T-cell (primary cell): ENCODE measurements around the gene FOS. TPM values are rescaled to one million over a fixed set of nuclear protein-coding genes. Genes with fewer than 3 reads are reported as not detected.
"Not testable (repeated sequence)": the region's sequence is repeated elsewhere in the genome, so short reads cannot be mapped to it uniquely, and the experiment has no call there.

Experiments
- ATAC-seq, 4 experiments: fragments of 200-7000 bp in 3 of 4; fragments of 150-1000 bp in 1 of 4; cut with Tn5 transposase; replicated peaks in 1 of 4; 1 replicate in 3 of 4; 2 replicates in 1 of 4; pipeline ENCODE4 v1.10.0; 2021; ENCODE audit warnings: moderate library complexity in 3 of 4, mild to moderate bottlenecking in 2 of 4, moderate number of reproducible peaks in 1 of 4
- CTCF ChIA-PET, 2 donors: fragments of 300-600 bp; sonication (Branson Sonifier 250); formaldehyde crosslinking; loops; one replicate each; lab custom pipeline; 2022; ENCODE audit warnings: antibody characterized with exemption in 2 of 2; lab: Charles Lee
- POLR2A ChIA-PET, 2 donors: fragments of 300-600 bp; sonication (Branson Sonifier 250); formaldehyde crosslinking; loops; one replicate each; lab custom pipeline; 2022; ENCODE audit warnings: antibody characterized with exemption in 2 of 2; lab: Charles Lee
- DNase-seq, 35 experiments: peaks; one replicate each; pipeline versions ENCODE4 v3.0.0 to v3.0.0-alpha.2; 2013 to 2023
- H3K27ac ChIP-seq: one replicate; pipeline ENCODE4 v1.5.1; 2013; ENCODE audit warnings: low read length
- H3K27me3 ChIP-seq, 2 experiments: replicated peaks in 1 of 2; 1 replicate in 1 of 2; 2 replicates in 1 of 2; pipeline versions ENCODE4 v1.6.1 to v1.7.0; 2013; ENCODE audit warnings: low read length in 1 of 2, mixed read lengths in 1 of 2; ENCODE audit not compliant: control insufficient read depth in 2 of 2, insufficient read depth in 2 of 2; ENCODE audit errors: extremely low read depth in 1 of 2
- H3K36me3 ChIP-seq, 2 donors: 1 replicate in 1 of 2; 2 replicates in 1 of 2; pipeline versions ENCODE4 v1.6.1 to v1.7.0; 2013; ENCODE audit warnings: low read length in 1 of 2; ENCODE audit not compliant: control insufficient read depth in 2 of 2, insufficient read depth in 1 of 2; ENCODE audit errors: extremely low read depth in 1 of 2
- H3K4me1 ChIP-seq, 2 experiments: 1 replicate in 1 of 2; 2 replicates in 1 of 2; pipeline versions ENCODE4 v1.6.1 to v1.7.0; 2013; ENCODE audit warnings: low read length in 2 of 2, mixed read lengths in 1 of 2; ENCODE audit not compliant: insufficient read depth in 2 of 2, control insufficient read depth in 1 of 2; ENCODE audit errors: extremely low read depth in 1 of 2
- H3K4me3 ChIP-seq, 2 donors: 1 replicate in 1 of 2; 2 replicates in 1 of 2; pipeline versions ENCODE4 v1.5.1 to v1.7.0; 2013; ENCODE audit warnings: mild to moderate bottlenecking in 2 of 2, low read length in 1 of 2, moderate library complexity in 1 of 2; ENCODE audit not compliant: control insufficient read depth in 1 of 2; ENCODE audit errors: extremely low read depth in 1 of 2
- H3K9me3 ChIP-seq: 2 replicates; pipeline ENCODE4 v1.7.0; 2013
- H3K27ac Mint-ChIP-seq, 2 donors: one replicate each; pipeline ENCODE4 v1.8.0; 2020 to 2021; ENCODE audit warnings: mild to moderate bottlenecking in 2 of 2, mixed read lengths in 2 of 2
- H3K27me3 Mint-ChIP-seq, 2 donors: one replicate each; pipeline ENCODE4 v1.8.0; 2021 to 2022; ENCODE audit warnings: mixed read lengths in 2 of 2
- H3K36me3 Mint-ChIP-seq: one replicate; pipeline ENCODE4 v1.8.0; 2021; ENCODE audit warnings: mixed read lengths
- H3K4me1 Mint-ChIP-seq, 3 donors: one replicate each; pipeline ENCODE4 v1.8.0; 2020 to 2022; ENCODE audit warnings: mixed read lengths in 3 of 3, mild to moderate bottlenecking in 1 of 3
- H3K4me3 Mint-ChIP-seq, 3 donors: one replicate each; pipeline ENCODE4 v1.8.0; 2020 to 2022; ENCODE audit warnings: mild to moderate bottlenecking in 3 of 3, mixed read lengths in 3 of 3, moderate library complexity in 3 of 3
- H3K9me3 Mint-ChIP-seq, 3 donors: one replicate each; pipeline ENCODE4 v1.8.0; 2020 to 2022; ENCODE audit warnings: mixed read lengths in 3 of 3
- WGBS: methylation state at CpG from one replicate; pipeline ENCODE4 v1.1.5; 2013; ENCODE audit warnings: missing lambda C conversion rate; ENCODE audit not compliant: insufficient coverage; 5-methylcytosine and 5-hydroxymethylcytosine counted together
- total RNA-seq, 35 experiments: library from RNA in 6 of 35; stranded (reverse) in 6 of 35; fragments of 120-200 nt in 1 of 35; gene quantifications; one replicate each; pipeline versions ENCODE4 v1.2.1 to v1.2.4 and lab custom pipeline; 2013 to 2026

Gene FOS
- total RNA-seq, 5 donors from 2014 or later (not counting 1 experiment from before 2014, with no cell fraction given) = 20.4 to 2,951 (median 27.1) TPM

DNA sequence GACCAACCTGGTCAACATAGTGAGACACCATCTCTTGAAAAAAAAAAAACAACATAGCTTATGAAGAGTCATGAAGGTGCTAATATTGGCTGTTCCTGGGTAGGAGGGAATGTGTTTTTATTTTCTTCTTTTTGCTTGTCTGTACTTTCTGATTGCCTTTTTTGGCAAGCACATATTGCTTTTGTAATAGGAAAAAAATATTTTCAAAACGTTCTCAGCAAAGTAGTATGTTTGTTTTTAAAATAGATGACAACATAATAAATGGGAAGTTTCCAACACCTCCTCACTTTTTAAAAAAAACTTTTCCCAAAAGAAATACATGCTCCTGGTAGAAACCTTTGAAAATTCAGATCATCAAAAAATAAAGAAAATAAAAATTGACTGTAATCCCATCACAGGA is 20.9 kb downstream of the FOS start:
- Histone ChIP-seq H3K4me1 (peaks cover 13 to 34% of the 10 kb centered on the region in 2 experiments), H3K36me3 (no peaks in the 10 kb centered on the region), H3K9me3 (no peaks in the 10 kb centered on the region), H3K4me3 (no peak overlapping the region), H3K27me3 (peaks cover 0 to 2% of the 10 kb centered on the region in 2 experiments), H3K27ac (no peak overlapping the region)
- ATAC-seq = no peak
- peaks cover 30 to 36% (median 35%) of the 10 kb centered on the region in 3 donors for H3K4me1 Mint-ChIP-seq
- H3K4me3 Mint-ChIP-seq = no peak overlapping the region
- H3K27ac Mint-ChIP-seq = no peak overlapping the region
- no peak for DNase-seq
- H3K36me3 Mint-ChIP-seq = no peaks in the 10 kb centered on the region
- no CpG with 5 or more reads among the region's 1 CpG for WGBS
- H3K9me3 Mint-ChIP-seq = no peaks in the 10 kb centered on the region
- H3K27me3 Mint-ChIP-seq = no peaks in the 10 kb centered on the region
- ChIA-PET CTCF (interaction anchor here (0.6 to 1.6 kb wide), 7 partner anchors 20 to 171 kb away, joined by 3 to 5 read pairs (median 4); no protein-coding TSS in a partner anchor), POLR2A (interaction anchor here in 1 of 2 donors (0.7 kb wide), 1 partner anchor 512 kb away, joined by 3 read pairs; no protein-coding TSS in a partner anchor)

GRCh38 chr14:75301666-75302325 is 23.2 kb downstream of the FOS start:
- H3K36me3 Mint-ChIP-seq = no peaks in the 10 kb centered on the region
- H3K4me1 Mint-ChIP-seq = peaks cover 11 to 21% (median 17%) of the 10 kb centered on the region in 3 donors
- Histone ChIP-seq H3K27ac (no peak overlapping the region), H3K27me3 (no peaks in the 10 kb centered on the region), H3K36me3 (no peaks in the 10 kb centered on the region), H3K4me1 (peaks cover 3 to 15% of the 10 kb centered on the region in 2 experiments), H3K4me3 (no peak overlapping the region), H3K9me3 (no peaks in the 10 kb centered on the region)
- DNase-seq (peak in 1 of 35 experiments; percentile 25), ATAC-seq (no peak)
- no peak overlapping the region for H3K4me3 Mint-ChIP-seq
- ChIA-PET CTCF (interaction anchor here (0.5 to 2.8 kb wide), 16 partner anchors 9 to 193 kb away, joined by 3 to 20 read pairs (median 4); no protein-coding TSS in a partner anchor), POLR2A (interaction anchor here (0.5 to 0.7 kb wide), 4 partner anchors 35 to 170 kb away, joined by 3 to 4 read pairs (median 3); no protein-coding TSS in a partner anchor)
- H3K27ac Mint-ChIP-seq = peak overlapping the region in 1 of 2 donors; percentile 55
- WGBS = 37% methylated on average over 7 of the region's 9 CpGs
- no peaks in the 10 kb centered on the region for H3K27me3 Mint-ChIP-seq
- no peaks in the 10 kb centered on the region for H3K9me3 Mint-ChIP-seq

GRCh38 chr14:75303381-75303789 is 24.8 kb downstream of the FOS start:
- ATAC-seq (peak; percentile 67 to 80 (median 76)), DNase-seq (peak in 30 of 35 experiments; percentile 31 to 87 (median 56))
- no peaks in the 10 kb centered on the region for H3K9me3 ChIP-seq
- no peak overlapping the region for H3K27ac ChIP-seq
- H3K27me3 ChIP-seq = no peaks in the 10 kb centered on the region
- CTCF ChIA-PET = interaction anchor here (0.7 to 3.4 kb wide), 11 partner anchors 9 to 443 kb away, joined by 3 to 24 read pairs (median 5); partner anchors contain the start of gene NEK9 (in 1 of the 2)
- Mint-ChIP-seq H3K4me1 (peaks cover 11 to 22% (median 21%) of the 10 kb centered on the region in 3 donors), H3K36me3 (no peaks in the 10 kb centered on the region), H3K4me3 (no peak overlapping the region), H3K9me3 (no peaks in the 10 kb centered on the region), H3K27ac (peak overlapping the region in 1 of 2 donors; percentile 5), H3K27me3 (no peaks in the 10 kb centered on the region)
- peaks cover 3 to 20% of the 10 kb centered on the region in 2 experiments for H3K4me1 ChIP-seq
- 49% methylated on average over 9 of the region's 15 CpGs for WGBS
- H3K36me3 ChIP-seq = no peaks in the 10 kb centered on the region
- POLR2A ChIA-PET = interaction anchor here in 1 of 2 donors (0.6 kb wide), 1 partner anchor 100 kb away, joined by 3 read pairs; no protein-coding TSS in a partner anchor
- H3K4me3 ChIP-seq = no peak overlapping the region

- H3K9me3 Mint-ChIP-seq, H3K36me3 Mint-ChIP-seq, H3K36me3 ChIP-seq, H3K27ac Mint-ChIP-seq, H3K27ac ChIP-seq, DNase-seq, H3K27me3 Mint-ChIP-seq, H3K9me3 ChIP-seq, H3K27me3 ChIP-seq, H3K4me3 Mint-ChIP-seq, ATAC-seq, H3K4me3 ChIP-seq: not testable (repeated sequence)
- POLR2A ChIA-PET = interaction anchor here in 1 of 2 donors (1.3 kb wide), 1 partner anchor 175 kb away, joined by 6 read pairs; no protein-coding TSS in a partner anchor
- H3K4me1 Mint-ChIP-seq = peaks cover 10 to 17% (median 14%) of the 10 kb centered on the region in 3 donors
- no CpG with 5 or more reads among the region's 4 CpGs for WGBS
- H3K4me1 ChIP-seq = peaks cover 3 to 19% of the 10 kb centered on the region in 2 experiments
- CTCF ChIA-PET = interaction anchor here in 1 of 2 donors (0.8 to 3.4 kb wide), 4 partner anchors 9 to 348 kb away, joined by 3 to 24 read pairs (median 3); no protein-coding TSS in a partner anchor
Measured at GRCh38 chr14:75306410-75306809, 27.8 kb downstream of the FOS start.

DNA sequence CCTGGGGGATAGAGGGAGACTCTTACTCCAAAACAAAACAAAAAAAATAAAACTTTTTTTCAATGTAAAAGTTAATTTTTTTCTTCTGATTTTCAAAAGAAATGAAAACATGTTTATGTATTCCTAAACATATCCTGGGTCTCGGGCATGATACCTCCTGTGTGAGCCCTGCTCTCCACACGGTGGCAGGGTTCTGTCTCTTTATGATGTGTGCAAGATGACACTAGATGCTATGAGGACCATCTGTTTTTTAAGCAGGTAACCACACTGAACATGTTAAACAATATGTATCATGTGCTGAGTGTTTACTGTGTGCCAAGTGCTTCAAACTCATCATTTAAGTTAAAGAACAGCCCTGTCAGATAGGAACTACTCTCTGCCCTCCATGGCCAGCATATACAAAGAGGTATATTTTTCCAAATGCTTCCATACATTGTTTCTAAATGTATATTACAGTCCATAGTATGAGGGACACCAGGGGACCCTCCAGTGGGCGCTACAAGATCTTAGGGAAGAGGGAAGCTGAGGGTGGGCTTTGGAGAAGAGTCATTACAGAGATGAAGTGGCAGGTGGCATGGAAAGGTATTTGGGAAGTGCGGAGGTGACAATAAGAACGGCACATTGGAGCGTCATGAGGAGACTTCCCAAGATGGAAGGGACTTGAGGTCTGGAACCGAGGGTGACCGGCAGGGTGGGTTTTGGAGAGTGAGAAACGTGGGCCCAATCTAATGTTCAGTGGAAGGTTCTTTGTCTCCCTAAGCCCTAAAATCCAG is 28.5 kb downstream of the FOS start:
- peaks cover 0 to 12% of the 10 kb centered on the region in 2 experiments for H3K4me1 ChIP-seq
- Mint-ChIP-seq H3K9me3 (no peaks in the 10 kb centered on the region), H3K36me3 (no peaks in the 10 kb centered on the region), H3K27me3 (no peaks in the 10 kb centered on the region), H3K27ac (no peak overlapping the region), H3K4me1 (peaks cover 5 to 12% (median 7%) of the 10 kb centered on the region in 3 donors), H3K4me3 (no peak overlapping the region)
- no peaks in the 10 kb centered on the region for H3K27me3 ChIP-seq
- 91% methylated on average over 4 of the region's 9 CpGs for WGBS
- H3K9me3 ChIP-seq = no peaks in the 10 kb centered on the region
- POLR2A ChIA-PET = no interaction called here
- H3K27ac ChIP-seq = no peak overlapping the region
- H3K4me3 ChIP-seq = no peak overlapping the region
- DNase-seq (peak in 2 of 35 experiments; percentile 8 to 36), ATAC-seq (peak in 2 of 4 experiments; percentile 36 to 54)
- CTCF ChIA-PET = interaction anchor here (1.3 to 3.4 kb wide), 2 partner anchors 78 to 176 kb away, joined by 3 to 24 read pairs; no protein-coding TSS in a partner anchor
- H3K36me3 ChIP-seq = no peaks in the 10 kb centered on the region
